Parathyroid adenoma (tissue), 2 donors: ENCODE results near the gene PTPRD.

Source experiments
- H2AFZ ChIP-seq: fragments of 300-600 bp; sonication (generic); one replicate; pipeline ENCODE4 v1.7.0; 2017; ENCODE audit warnings: antibody characterized with exemption, mild to moderate bottlenecking
- H3K27ac ChIP-seq: fragments of 300-600 bp; sonication (generic); one replicate; pipeline ENCODE4 v1.7.0; 2017
- H3K27me3 ChIP-seq: fragments of 300-600 bp; sonication (generic); one replicate; pipeline ENCODE4 v1.7.0; 2017; ENCODE audit warnings: low read length; ENCODE audit not compliant: control insufficient read depth, insufficient read depth
- H3K36me3 ChIP-seq: fragments of 300-600 bp; sonication (generic); one replicate; pipeline ENCODE4 v1.7.0; 2017; ENCODE audit warnings: low read length; ENCODE audit not compliant: control insufficient read depth, insufficient read depth
- H3K4me1 ChIP-seq: fragments of 300-600 bp; sonication (generic); one replicate; pipeline ENCODE4 v1.7.0; 2017; ENCODE audit warnings: control low read depth
- H3K4me2 ChIP-seq: fragments of 300-600 bp; sonication (generic); one replicate; pipeline ENCODE4 v1.7.0; 2017; ENCODE audit warnings: low read length
- H3K4me3 ChIP-seq: fragments of 300-600 bp; sonication (generic); one replicate; pipeline ENCODE4 v1.7.0; 2017; ENCODE audit warnings: low read depth, low read length
- H3K79me2 ChIP-seq: fragments of 300-600 bp; sonication (generic); one replicate; pipeline ENCODE4 v1.7.0; 2017; ENCODE audit warnings: control low read depth
- H3K9ac ChIP-seq: fragments of 300-600 bp; sonication (generic); one replicate; pipeline ENCODE4 v1.7.0; 2017; ENCODE audit warnings: mild to moderate bottlenecking
- H3K9me3 ChIP-seq: fragments of 300-600 bp; sonication (generic); one replicate; pipeline ENCODE4 v1.7.0; 2017; ENCODE audit warnings: low read length; ENCODE audit not compliant: control insufficient read depth
- TF ChIP-seq, protein P1 (sequence below): fragments of 300-600 bp; sonication (generic); IDR thresholded peaks from one replicate; pipeline ENCODE4 v1.7.0; 2017; ENCODE audit warnings: antibody characterized with exemption, mild to moderate bottlenecking
- donor health status: primary hyperparathyroidism.

Gene PTPRD

GRCh38 chr9:10434412-10434811 lies 178.4 kb downstream of the PTPRD start:
- no peaks in the 10 kb centered on the region for H3K79me2 ChIP-seq
- H3K36me3 ChIP-seq, result no peaks in the 10 kb centered on the region

GRCh38 chr9:10411272-10411671 lies 201.5 kb downstream of the PTPRD start:
- Histone ChIP-seq H2AFZ (no peak overlapping the region), H3K9me3 (no peaks in the 10 kb centered on the region), H3K4me1 (no peaks in the 10 kb centered on the region), H3K27ac (no peak overlapping the region), H3K27me3 (no peaks in the 10 kb centered on the region), H3K9ac (no peak overlapping the region), H3K79me2 (no peaks in the 10 kb centered on the region), H3K36me3 (no peaks in the 10 kb centered on the region), H3K4me2 (no peak overlapping the region), H3K4me3 (no peak overlapping the region)
- TF ChIP-seq, protein P1, sequence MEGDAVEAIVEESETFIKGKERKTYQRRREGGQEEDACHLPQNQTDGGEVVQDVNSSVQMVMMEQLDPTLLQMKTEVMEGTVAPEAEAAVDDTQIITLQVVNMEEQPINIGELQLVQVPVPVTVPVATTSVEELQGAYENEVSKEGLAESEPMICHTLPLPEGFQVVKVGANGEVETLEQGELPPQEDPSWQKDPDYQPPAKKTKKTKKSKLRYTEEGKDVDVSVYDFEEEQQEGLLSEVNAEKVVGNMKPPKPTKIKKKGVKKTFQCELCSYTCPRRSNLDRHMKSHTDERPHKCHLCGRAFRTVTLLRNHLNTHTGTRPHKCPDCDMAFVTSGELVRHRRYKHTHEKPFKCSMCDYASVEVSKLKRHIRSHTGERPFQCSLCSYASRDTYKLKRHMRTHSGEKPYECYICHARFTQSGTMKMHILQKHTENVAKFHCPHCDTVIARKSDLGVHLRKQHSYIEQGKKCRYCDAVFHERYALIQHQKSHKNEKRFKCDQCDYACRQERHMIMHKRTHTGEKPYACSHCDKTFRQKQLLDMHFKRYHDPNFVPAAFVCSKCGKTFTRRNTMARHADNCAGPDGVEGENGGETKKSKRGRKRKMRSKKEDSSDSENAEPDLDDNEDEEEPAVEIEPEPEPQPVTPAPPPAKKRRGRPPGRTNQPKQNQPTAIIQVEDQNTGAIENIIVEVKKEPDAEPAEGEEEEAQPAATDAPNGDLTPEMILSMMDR, result no peak

More at GRCh38 chr9:10434412-10434811, 178.4 kb downstream of the PTPRD start:
- Histone ChIP-seq H3K4me1 (no peaks in the 10 kb centered on the region), H3K9me3 (no peaks in the 10 kb centered on the region), H3K4me3 (no peak overlapping the region), H2AFZ (no peak overlapping the region), H3K27ac (no peak overlapping the region), H3K9ac (no peak overlapping the region), H3K27me3 (no peaks in the 10 kb centered on the region), H3K4me2 (no peak overlapping the region)
- TF ChIP-seq, protein P1, result no peak

DNA sequence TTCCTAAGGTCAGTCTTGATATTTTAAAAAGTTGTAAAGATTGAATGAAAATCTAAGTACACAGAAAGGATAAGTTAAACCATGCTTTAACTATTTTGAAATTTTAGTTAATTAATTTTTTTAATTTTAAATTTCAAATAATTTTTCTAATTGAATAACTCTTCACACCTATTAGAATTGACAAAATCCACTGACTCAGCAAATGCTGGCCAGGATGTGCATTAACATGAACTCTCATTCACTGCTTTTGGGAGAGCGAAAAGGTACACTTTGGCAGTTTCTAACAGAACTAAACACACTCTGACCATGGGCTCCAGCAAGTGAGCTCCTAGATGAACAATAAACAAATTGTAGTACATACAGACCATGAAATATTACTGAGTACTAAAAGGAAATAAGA lies 209.5 kb downstream of the PTPRD start:
- Histone ChIP-seq H3K9me3 (no peaks in the 10 kb centered on the region), H3K4me1 (no peaks in the 10 kb centered on the region), H3K79me2 (no peaks in the 10 kb centered on the region), H3K9ac (no peak overlapping the region), H3K27ac (no peak overlapping the region), H3K4me3 (no peak overlapping the region), H3K4me2 (no peak overlapping the region), H3K27me3 (no peaks in the 10 kb centered on the region), H2AFZ (no peak overlapping the region), H3K36me3 (no peaks in the 10 kb centered on the region)
- TF ChIP-seq, protein P1, result no peak

GRCh38 chr9:10396615-10397014 lies 216.2 kb downstream of the PTPRD start:
- H3K79me2 ChIP-seq, result no peaks in the 10 kb centered on the region
- H3K4me3 ChIP-seq, result no peak overlapping the region
- H3K27me3 ChIP-seq, result no peaks in the 10 kb centered on the region
- H3K4me1 ChIP-seq, result no peaks in the 10 kb centered on the region
- no peak overlapping the region for H3K9ac ChIP-seq
- H3K36me3 ChIP-seq, result no peaks in the 10 kb centered on the region
- H3K9me3 ChIP-seq, result no peaks in the 10 kb centered on the region
- H2AFZ ChIP-seq, result no peak overlapping the region
- TF ChIP-seq, protein P1, result no peak
- H3K27ac ChIP-seq, result no peak overlapping the region
- no peak overlapping the region for H3K4me2 ChIP-seq

GRCh38 chr9:10387282-10387681 lies 225.5 kb downstream of the PTPRD start:
- H3K27ac ChIP-seq, result no peak overlapping the region
- no peak overlapping the region for H3K4me2 ChIP-seq
- no peak overlapping the region for H3K9ac ChIP-seq
- H3K79me2 ChIP-seq, result no peaks in the 10 kb centered on the region
- TF ChIP-seq, protein P1, result no peak
- H3K27me3 ChIP-seq, result no peaks in the 10 kb centered on the region
- H3K4me1 ChIP-seq, result no peaks in the 10 kb centered on the region
- H3K36me3 ChIP-seq, result no peaks in the 10 kb centered on the region
- no peak overlapping the region for H2AFZ ChIP-seq
- no peaks in the 10 kb centered on the region for H3K9me3 ChIP-seq
- no peak overlapping the region for H3K4me3 ChIP-seq
